GM19193 (cell line): ENCODE data around the gene RNF38.
A peak's percentile ranks its signal among the peaks of the same experiment; 100 is the strongest.

Experiments used
- POLR2A ChIP-seq: IDR thresholded peaks from 4 replicates; pipeline ENCODE4 v1.6.1; 2011; ENCODE audit not compliant: insufficient read depth, insufficient read length; ENCODE audit errors: extremely low read depth

The RNF38 gene

DNA sequence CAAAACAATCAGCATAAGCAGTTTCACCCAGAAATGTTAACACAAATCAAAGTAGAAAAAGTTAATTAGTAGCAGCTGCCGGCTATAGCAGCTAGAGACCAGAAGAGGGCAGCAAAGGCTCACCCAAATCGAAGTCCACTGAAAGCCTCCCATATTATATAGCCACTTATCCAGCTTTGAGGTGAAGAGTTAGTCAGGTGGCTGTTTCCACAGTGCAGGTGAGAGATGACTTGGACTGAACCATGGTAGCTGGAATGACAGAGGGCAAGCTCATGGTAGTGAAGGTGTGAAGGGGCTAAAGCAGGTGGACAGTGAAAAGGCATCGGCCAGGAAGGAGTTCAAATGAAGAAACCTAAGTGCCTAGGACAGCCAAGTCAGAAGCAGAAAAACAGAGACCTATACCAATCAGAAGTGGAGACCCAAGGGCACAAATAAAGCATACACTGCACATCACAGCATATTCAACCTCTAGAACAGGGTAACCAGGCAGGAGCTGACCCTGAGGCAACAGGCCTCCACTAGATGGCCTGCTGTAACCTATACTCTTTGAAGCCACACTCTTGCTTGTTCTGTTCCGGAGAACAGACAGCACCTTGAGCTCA lies 7.2 kb upstream of the RNF38 start:
- TF ChIP-seq POLR2A = no peak

DNA sequence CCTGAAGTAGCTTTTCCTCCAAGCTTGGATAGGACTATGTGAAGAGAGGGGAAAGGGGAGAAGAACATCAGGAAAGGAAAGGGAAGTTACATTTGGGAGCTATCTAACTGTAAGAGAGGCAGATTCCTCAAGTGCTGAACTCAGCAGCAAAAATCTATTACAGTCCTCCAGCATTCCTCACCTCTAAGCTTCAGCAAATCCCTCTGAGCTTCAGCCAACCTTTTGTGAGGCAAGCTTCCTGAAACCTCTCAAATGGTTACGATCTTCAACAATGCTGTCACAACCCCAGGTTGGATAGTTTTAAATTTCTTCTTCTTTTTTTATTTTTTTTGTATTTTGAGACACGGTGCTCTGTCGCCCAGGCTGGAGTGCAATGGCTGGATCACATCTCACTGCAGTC lies 2.5 kb upstream of the RNF38 start:
- no peak for TF ChIP-seq POLR2A

DNA sequence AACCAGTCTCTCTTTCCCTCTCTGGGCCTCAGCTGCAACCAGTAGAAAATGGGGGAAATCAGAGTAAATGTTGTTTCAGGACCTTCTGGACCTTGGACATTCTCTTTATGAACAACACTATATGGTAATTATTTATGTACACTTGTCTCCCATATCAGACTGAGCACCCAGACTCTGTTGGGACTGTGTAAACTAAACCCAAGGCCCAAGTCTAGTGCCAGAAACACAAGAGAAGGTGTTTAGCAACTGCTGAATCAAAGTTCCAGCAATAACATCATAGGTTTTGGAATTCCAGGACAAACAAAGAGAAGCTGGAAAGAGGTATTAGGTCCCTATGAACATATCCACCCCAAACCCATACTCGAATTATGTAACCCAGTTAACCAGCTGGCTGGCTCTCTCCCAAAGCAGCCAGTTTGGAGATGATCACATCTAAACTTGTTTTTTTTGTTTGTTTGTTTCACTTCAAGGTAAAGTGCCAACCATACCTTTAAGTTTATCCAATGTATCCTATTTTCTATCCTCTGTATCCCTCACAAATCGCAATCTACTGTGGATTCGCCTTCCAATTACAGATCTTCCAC lies 1.9 kb upstream of the RNF38 start:
- TF ChIP-seq POLR2A = no peak

DNA sequence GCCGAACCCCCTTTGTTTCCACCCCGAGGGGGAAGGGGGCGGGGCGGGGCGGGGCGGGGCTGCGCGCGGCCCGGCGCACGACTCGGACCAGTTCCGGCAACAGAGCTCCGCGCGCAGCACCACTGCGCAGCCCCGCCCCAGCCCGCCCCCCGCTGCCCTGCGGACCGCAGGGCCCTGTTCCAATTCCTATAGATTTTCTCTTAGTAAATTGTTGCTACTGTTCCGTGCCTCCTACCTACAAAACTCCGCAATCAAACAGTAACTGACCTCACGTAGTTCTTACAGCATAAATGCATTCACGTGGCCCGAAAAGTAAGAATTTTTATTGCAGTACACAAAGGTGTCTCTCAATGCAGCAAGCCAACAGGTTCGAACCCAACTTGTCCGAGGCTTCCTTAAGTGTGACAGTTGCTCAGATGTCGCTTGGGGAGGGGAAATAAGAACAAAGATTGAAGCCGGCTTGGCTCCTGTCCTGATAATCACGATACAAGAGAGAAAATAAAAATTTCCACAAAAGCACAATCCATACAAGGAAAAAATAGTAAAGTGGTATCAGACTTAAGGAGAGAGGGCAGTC lies 1.2 kb upstream of the RNF38 start:
- TF ChIP-seq POLR2A = no peak

DNA sequence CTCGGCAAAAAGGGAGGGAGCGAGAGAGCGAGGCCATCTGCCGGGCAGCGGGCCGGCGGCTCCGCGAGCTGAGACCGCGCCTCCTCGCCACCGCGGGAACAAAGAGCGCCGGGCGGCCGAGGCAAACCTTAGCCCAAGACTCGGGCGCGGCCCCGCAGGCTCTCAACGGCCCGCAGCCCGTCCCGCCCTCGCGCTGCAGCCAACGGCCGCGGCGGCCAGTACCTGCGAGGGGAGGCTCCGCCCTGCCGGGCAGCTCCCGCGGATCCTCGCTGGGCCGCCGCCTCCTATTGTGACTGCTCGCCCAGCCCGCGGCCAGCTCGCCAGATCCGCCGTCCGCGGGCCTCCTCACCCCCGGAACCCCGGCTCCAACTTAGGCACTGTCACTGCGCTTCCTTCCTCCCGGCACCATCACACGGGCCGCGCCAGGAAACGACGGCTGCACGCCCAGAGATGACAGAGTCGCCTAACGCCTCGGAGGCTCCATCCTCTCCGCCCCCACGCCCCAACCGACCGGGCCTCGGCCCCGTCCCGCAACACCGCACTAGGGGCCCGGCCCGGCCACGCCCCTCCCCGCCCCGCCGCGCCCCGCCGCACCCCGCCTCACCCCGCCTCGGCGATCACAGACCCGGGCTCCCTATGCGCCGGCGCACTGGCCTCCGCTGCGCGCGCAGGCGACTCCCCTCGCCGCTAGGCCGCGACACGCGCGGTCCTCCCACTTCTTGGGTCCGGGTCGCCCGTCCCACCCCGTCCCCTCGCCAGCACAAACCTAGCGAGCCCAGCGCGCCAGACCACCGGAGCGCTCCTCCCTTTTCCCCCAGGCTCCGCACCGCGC lies 479 bp upstream of the RNF38 start:
- TF ChIP-seq POLR2A = peak; percentile 74

DNA sequence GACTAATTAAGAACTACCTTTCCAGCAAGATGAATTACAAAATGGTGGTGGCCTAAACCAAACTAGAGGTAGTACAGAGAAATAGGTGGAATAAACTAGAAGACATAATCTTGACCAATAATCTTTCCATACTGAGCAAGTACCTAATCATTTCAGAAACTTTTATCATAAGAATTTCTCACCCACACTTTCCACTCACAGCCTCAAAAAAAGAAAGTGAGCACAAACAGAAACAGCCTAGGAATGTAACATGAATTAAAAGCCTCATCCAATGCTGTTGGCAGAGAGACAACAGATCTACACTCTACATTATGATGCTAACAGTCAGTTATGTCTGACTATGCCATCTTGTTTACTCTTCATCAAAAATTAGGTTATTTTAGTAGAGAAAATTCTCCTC lies 1.3 kb downstream of the RNF38 start:
- TF ChIP-seq POLR2A = no peak

DNA sequence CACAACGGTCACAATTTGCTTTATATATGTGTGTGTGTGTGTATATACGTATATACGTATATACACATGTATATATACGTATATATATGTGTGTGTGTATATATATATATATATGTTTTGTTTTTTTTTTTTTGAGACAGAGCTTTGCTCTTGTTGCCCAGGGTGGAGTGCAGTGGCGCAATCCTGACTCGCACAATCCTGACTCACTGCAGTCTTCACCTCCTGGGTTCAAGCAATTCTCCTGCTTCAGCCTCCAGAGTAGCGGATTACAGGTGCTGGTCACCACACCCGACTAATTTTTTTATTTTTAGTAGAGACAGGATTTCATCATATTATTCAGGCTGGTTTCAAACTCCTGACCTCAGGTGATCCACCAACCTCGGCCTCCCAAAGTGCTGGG lies 3.1 kb downstream of the RNF38 start:
- no peak for TF ChIP-seq POLR2A

DNA sequence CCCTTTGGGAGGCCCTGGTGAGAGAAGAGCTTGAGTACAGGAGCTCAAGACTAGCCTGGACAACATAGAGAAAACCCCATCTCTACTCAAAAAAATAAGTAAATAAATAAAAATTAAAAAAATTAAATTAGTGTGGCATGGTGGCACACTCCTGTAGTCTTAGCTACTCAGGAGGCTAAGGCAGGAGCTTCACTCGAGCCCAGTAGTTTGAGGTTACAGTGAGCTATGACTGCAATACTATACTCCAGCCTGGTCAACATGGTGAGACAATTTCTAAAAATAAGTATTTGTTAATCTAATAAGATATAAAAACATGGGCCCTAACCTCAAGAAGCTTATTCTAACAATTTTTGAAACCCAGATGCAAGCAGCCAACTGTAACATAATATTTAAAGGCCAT lies 7.6 kb downstream of the RNF38 start:
- no peak for TF ChIP-seq POLR2A

DNA sequence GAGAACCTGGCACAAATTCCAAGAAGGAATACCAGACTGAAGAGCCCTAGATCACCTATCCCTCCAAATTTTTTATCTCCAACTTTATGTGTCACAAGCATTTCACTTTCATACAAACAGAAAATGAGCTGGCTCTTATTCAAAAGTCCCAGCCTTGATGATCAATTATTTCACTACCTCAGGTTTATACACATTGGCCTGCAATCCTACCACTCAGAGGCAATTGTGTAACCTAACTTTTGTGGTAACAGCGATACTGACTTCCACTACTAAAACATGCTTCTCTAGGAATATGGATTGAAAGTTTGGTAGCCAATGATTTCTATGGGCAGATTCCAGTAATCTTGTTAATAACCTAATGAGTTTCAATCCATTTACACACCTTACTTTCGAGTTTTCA lies 10.5 kb downstream of the RNF38 start:
- TF ChIP-seq POLR2A = no peak

DNA sequence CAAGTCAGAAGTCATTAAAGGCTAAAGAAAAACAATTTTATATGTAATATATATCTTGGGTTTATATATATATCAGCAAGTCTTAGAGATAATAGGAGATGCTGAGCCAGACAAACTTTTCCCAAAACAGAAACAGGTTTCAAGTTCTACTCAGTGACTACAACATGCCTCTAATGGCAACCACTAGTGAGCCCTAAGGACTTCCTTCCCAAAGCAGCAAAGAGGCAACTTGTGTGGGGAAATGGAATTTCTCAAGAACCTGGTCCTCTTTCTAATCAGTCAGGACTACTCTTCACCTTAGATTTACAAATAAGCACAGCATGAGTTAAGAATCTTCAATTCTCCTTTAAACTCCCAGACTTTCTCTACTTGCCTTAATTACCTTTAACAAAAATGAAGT lies 17.6 kb downstream of the RNF38 start:
- no peak for TF ChIP-seq POLR2A

DNA sequence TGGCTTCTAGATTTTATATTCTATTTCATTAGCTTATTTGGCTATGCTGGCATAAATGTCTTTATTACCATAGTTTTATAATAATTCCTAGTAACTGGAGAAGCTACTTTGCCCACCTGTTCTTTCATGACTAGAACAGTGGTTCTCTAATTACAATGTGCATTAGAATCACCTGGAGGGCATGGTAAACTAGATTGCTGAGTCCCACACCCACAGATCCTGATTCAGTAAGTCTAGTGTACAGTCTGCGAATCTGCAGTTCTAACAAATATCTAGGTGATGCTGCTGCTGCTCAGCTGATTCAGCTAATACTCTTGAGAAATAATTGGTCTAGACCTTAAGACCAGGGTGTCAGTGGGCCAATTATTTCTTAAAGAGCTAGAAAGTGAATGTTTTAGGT lies 35.5 kb downstream of the RNF38 start:
- no peak for TF ChIP-seq POLR2A

DNA sequence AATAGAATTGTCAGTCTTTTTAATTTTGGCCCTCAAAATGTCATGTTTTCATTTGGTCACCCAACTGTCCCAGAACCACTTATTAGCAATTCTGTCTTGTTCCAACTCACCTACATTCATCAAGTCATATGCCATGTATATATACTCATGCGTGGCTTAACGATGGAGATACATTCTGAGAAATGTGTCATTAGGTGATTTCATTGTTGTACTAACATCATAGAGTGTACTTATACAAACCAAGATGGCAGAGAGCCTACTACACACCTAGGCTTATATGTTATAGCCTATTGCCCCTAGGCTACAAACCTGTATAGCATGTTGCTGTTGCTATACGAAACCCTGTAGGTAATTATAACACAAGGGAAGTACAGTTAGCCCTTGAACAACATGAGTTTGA lies 36.6 kb downstream of the RNF38 start:
- TF ChIP-seq POLR2A = no peak

DNA sequence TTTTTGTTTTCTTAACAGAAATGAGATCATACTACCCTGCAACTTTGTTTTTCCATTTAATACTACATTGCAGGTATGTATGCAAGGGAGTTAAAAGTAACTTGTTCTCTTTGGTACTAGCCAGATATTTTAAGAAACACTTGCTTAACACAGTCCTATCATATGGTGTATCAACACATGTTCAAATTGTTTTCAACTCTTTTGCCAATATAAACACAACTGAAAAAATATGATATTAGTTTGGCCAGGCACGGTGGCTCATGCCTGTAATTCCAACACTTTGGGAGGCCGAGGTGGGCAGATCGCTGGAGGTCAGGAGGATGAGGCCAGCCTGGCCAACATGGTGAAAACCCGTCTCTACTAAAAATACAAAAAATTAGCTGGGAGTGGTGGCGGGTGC lies 41.6 kb downstream of the RNF38 start:
- TF ChIP-seq POLR2A = no peak

DNA sequence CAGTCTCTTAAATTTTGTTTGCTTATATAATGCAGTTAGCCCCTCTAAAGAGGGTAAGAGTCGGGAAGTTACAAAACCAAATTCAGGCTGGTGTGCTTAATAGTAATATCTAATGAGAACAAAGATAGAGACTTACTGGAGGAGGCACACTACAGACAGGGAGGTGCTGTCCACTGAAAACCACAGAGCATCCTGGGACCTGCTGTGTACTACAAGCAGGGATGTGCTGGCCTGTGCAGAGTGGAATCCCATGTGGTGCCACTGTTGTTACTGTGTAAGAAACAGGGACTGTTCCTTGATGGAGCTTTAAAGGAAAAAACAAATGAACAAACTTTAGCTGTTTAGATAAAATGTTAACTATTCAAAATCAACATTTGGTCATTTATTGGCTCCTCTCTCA lies 42.4 kb downstream of the RNF38 start:
- TF ChIP-seq POLR2A = no peak

DNA sequence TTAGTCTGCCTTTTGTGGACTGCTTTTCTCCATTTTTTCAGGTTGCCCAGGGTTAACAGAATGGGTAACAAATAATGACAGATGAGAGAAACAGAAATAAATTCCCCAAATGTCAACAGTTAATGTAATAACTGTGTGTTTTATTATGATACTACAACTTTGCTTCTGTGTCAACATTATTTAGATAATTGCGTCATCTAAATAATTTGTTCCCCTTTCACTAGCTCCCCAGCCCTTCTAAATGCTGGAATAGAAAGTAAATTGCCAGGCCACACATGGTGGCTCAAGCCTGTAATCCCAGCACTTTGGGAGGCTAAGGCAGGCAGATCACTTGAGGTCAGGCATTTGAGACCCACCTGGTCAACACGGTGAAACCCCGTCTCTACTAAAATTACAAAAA lies 53.5 kb downstream of the RNF38 start:
- no peak for TF ChIP-seq POLR2A
